DOHH2 (cell line): Measurements from ENCODE around the gene BCL2L13.

Experiments
- EZH2phosphoT487 ChIP-seq: fragments of 200-600 bp; sonication (generic); IDR thresholded peaks from 2 replicates; pipeline ENCODE4 v1.6.1; 2017; ENCODE audit warnings: borderline replicate concordance, mild to moderate bottlenecking, antibody characterized with exemption, low read length, moderate library complexity, mixed read lengths
- TF ChIP-seq, protein P1 (sequence below): fragments of 200-600 bp; sonication (generic); IDR thresholded peaks from one replicate; pipeline ENCODE4 v1.5.1; 2014; ENCODE audit warnings: antibody characterized with exemption, mild to moderate bottlenecking, low read depth, low read length; ENCODE audit not compliant: poor library complexity, severe bottlenecking

GRCh38 chr22:17638182-17638431 lies 450 bp upstream of the BCL2L13 start:
- TF ChIP-seq, protein P1, sequence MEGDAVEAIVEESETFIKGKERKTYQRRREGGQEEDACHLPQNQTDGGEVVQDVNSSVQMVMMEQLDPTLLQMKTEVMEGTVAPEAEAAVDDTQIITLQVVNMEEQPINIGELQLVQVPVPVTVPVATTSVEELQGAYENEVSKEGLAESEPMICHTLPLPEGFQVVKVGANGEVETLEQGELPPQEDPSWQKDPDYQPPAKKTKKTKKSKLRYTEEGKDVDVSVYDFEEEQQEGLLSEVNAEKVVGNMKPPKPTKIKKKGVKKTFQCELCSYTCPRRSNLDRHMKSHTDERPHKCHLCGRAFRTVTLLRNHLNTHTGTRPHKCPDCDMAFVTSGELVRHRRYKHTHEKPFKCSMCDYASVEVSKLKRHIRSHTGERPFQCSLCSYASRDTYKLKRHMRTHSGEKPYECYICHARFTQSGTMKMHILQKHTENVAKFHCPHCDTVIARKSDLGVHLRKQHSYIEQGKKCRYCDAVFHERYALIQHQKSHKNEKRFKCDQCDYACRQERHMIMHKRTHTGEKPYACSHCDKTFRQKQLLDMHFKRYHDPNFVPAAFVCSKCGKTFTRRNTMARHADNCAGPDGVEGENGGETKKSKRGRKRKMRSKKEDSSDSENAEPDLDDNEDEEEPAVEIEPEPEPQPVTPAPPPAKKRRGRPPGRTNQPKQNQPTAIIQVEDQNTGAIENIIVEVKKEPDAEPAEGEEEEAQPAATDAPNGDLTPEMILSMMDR = no peak
- TF ChIP-seq EZH2phosphoT487 = no peak
